22Rv1 (cell line): ENCODE data around the gene SFXN5.

ENCODE experiments used
- CTCF ChIP-seq: fragments of 450-650 bp; IDR thresholded peaks from 2 replicates; pipeline ENCODE4 v1.5.1; 2017; ENCODE audit warnings: mild to moderate bottlenecking
- ZFX ChIP-seq: fragments of 450-650 bp; IDR thresholded peaks from 2 replicates; pipeline ENCODE4 v1.6.1; 2017; ENCODE audit warnings: antibody characterized with exemption, borderline replicate concordance

GRCh38 chr2:73089270-73090030 is 17.9 kb upstream of the SFXN5 start:
- no peak for TF ChIP-seq CTCF
- TF ChIP-seq ZFX: no peak
